Measurements from ENCODE around the gene SDF2. TPM values are rescaled to one million over a fixed set of nuclear protein-coding genes. Genes with fewer than 3 reads are reported as not detected.

SDF2 gene
- total and polyA plus RNA-seq, 2 of the 4 experiments (the other 2 are of a cell fraction) = 76.0 to 81.7 TPM

GRCh38 chr17:28703552-28704218, 42.0 kb upstream of the SDF2 start:
- Histone ChIP-seq H3K36me3 (ENCODE audit: control insufficient read depth, insufficient read depth, low read length) (peaks cover 71% of the 10 kb centered on the region), H3K18ac (ENCODE audit: low read depth, low read length) (no peak overlapping the region), H3K9me1 (ENCODE audit: insufficient read depth, low read length) (peaks cover 4% of the 10 kb centered on the region; the same call in 1 of the 2 replicates), H3K4me1 (ENCODE audit: control insufficient read depth, insufficient read depth, low read length) (no peaks in the 10 kb centered on the region), H2AFZ (replicated peaks; ENCODE audit: low read length, poor library complexity) (no peak overlapping the region), H4K91ac (ENCODE audit: insufficient read depth, low read depth, low read length) (no peak overlapping the region), H3K4me2 (ENCODE audit: low read depth, low read length) (no peak overlapping the region), H4K20me1 (ENCODE audit: insufficient read depth, low read length) (no peaks in the 10 kb centered on the region; the same call in 1 of the 2 replicates), H2BK15ac (ENCODE audit: low read depth, low read length) (no peak overlapping the region), H2BK120ac (ENCODE audit: low read depth, low read length) (no peak overlapping the region), H3K9me3 (ENCODE audit: control insufficient read depth, insufficient read depth, low read length) (no peaks in the 10 kb centered on the region), H2AK5ac (ENCODE audit: low read depth, low read length) (no peak overlapping the region), H3K4me3 (ENCODE audit: insufficient read depth, low read depth, low read length) (no peak overlapping the region), H3K9ac (ENCODE audit: low read depth, low read length) (no peak overlapping the region), H2BK5ac (ENCODE audit: low read depth, low read length, poor library complexity, severe bottlenecking) (no peak overlapping the region), H3K23ac (ENCODE audit: low read depth, low read length) (no peak overlapping the region), H3K14ac (replicated peaks; ENCODE audit: low read depth, low read length) (no peak overlapping the region), H3K27ac (ENCODE audit: insufficient read depth, low read length) (no peak overlapping the region), H4K8ac (ENCODE audit: low read depth in 2 of 2, low read length in 2 of 2) (no peak overlapping the region), H3K56ac (ENCODE audit: extremely low read depth, insufficient read depth, low read length) (no peak overlapping the region), H2BK20ac (ENCODE audit: low read depth, low read length) (no peak overlapping the region), H2AK9ac (replicated peaks; ENCODE audit: low read depth, low read length, poor library complexity) (no peak overlapping the region), H4K5ac (ENCODE audit: low read depth, low read length) (no peak overlapping the region), H3K79me1 (ENCODE audit: low read depth in 1 of 2, low read length in 2 of 2) (peaks cover 3% of the 10 kb centered on the region in 2 experiments; a peak in 1 of 4 replicates), H3K4ac (ENCODE audit: low read depth, low read length) (no peak overlapping the region), H3K27me3 (ENCODE audit: control insufficient read depth, insufficient read depth, low read length) (no peaks in the 10 kb centered on the region)
- dilution Hi-C loops (cut with HindIII; ENCODE audit: low sequenced_read_pairs, unreplicated experiment) = no loop called here
- intact Hi-C loops (cut with micrococcal nuclease) = no loop called here
- ATAC-seq (ENCODE audit: low read depth) (no peak), DNase-seq (no peak)
- CTCF ChIA-PET = no interaction called here
- in situ Hi-C loops (cut with MboI; ENCODE audit: low sequenced_read_pairs) = no loop called here
- POLR2A ChIA-PET (ENCODE audit: unreplicated experiment) = no interaction called here
- 89% methylated on average over 11 of the region's 16 CpGs; no CpG with 5 or more reads in 1 of the 2 experiments for WGBS, 2 experiments (ENCODE audit: extremely low coverage in 2 of 2, insufficient read length in 1 of 2)
- no TSS peak for BruUV-seq (replicated peaks)
- TF ChIP-seq FOS (IDR thresholded peaks at IDR 0.05; ENCODE audit: low read depth, low read length) = no peak
- no peak for TF ChIP-seq POLR2A (IDR thresholded peaks at IDR 0.05; ENCODE audit: low read depth, low read length)
- TF ChIP-seq RAD21 (IDR thresholded peaks at IDR 0.05; ENCODE audit: low read length) = no peak
- no peak for TF ChIP-seq MAFK (IDR thresholded peaks at IDR 0.05; ENCODE audit: low read depth, low read length)
- no peak for TF ChIP-seq NFE2L2 (IDR thresholded peaks at IDR 0.05; ENCODE audit: low read depth, low read length)
- no peak for TF ChIP-seq USF2 (IDR thresholded peaks at IDR 0.05; ENCODE audit: low read depth, low read length)
- TF ChIP-seq BHLHE40 (IDR thresholded peaks at IDR 0.05; ENCODE audit: low read depth, low read length) = no peak
- no peak for TF ChIP-seq MAZ (IDR thresholded peaks at IDR 0.05; ENCODE audit: borderline replicate concordance, low read depth, low read length)
- TF ChIP-seq CHD1 (IDR thresholded peaks at IDR 0.05; ENCODE audit: low read depth, low read length) = no peak
- TF ChIP-seq ELK1 (IDR thresholded peaks at IDR 0.05; ENCODE audit: borderline replicate concordance, low read depth, low read length) = no peak
- no peak for TF ChIP-seq MXI1 (IDR thresholded peaks at IDR 0.05; ENCODE audit: borderline replicate concordance, low read depth, low read length)
- no peak for TF ChIP-seq SMC3 (IDR thresholded peaks at IDR 0.05; ENCODE audit: low read depth, low read length)
- no peak for TF ChIP-seq RFX5 (IDR thresholded peaks at IDR 0.05; ENCODE audit: low read depth, low read length)
